ENCODE data around the gene CYFIP2.

DNA sequence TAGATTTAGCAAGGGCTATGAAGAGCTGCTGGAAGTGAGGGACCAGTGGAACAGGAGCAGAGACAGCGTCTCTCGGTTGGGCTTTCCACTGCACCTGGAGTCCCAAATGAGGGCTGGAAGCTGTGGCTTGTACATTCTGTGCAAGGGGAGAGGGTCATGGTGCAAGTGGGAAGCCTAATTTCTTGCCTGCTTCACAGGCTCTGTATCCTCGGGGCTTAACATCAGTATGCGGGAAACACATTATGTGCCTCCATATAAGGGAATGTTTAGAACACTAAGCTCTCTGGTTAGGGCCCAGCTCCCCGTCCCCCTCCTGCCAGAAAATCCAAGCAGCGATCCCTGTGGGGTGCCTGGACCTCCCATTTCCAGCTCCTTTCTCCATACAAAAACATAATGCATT, 105.0 kb downstream of the CYFIP2 start:
- TF ChIP-seq EZH2phosphoT487 (IDR thresholded peaks at IDR 0.05; ENCODE audit: insufficient read depth, low read depth) (no peak), EZH2 (IDR thresholded peaks at IDR 0.05; ENCODE audit: insufficient read depth, poor library complexity, severe bottlenecking) (no peak)
